SH-SY5Y (cell line): ENCODE data around the gene LENEP.
A peak's percentile ranks its signal among the peaks of the same experiment; 100 is the strongest.

Experiments used
- GATA2 ChIP-seq: IDR thresholded peaks from 2 replicates; pipeline ENCODE4 v1.6.1; 2011; ENCODE audit warnings: mild to moderate bottlenecking, low read depth, low read length
- GATA3 ChIP-seq: IDR thresholded peaks from 2 replicates; pipeline ENCODE4 v1.6.1; 2011; ENCODE audit warnings: low read depth, mild to moderate bottlenecking, low read length, moderate library complexity

The LENEP gene

DNA sequence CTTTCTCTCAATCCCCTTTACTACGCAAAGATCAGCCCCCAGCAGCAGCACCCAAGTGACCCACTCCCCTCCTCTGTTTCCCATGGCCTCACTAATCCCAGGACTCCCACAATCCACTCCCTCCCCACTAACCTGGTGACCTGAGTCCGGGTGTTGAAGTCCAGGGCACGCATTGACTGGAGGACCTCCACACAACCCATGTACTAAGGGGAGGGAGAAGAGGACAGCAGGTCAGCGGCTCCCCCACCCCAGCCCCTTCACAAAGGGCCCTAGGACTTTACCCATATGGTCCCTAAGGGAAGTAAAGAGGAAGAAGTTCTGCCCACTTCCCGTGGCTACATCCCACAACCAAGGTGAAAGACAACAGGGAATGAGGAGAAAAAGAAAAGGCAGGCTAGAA lies 24.1 kb upstream of the LENEP start:
- TF ChIP-seq GATA3 = no peak
- TF ChIP-seq GATA2 = no peak

DNA sequence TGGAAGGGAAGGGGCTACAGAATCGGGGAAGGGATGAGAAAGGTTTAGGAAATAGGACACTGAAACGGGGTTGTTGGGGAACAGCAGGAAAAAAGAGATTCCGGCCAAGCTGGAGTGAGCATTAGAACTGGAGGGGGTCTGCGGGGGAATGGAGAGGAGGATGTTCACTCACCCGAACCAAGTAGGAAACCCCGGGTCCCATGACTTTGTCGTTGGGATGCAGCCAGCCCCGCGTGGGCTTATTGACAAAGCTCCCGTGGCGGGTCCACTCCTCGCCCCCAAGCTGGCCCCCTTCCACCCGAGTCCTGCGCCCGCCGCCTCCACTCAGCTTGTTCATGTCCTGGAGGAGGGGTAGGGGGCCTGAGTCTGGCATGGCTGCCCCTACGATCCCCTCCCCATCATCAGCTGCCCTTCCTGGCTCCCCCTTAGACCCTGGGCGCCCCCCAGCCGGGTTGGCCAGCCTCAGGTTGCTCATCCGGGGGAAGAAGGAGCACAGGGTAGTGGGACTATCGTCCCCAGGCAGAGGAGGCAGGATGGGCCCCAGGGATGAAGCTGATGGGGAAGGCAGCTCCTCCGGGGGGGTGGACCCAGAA lies 23.4 kb upstream of the LENEP start:
- TF ChIP-seq GATA2 = no peak
- TF ChIP-seq GATA3 = no peak

- TF ChIP-seq GATA2 = no peak
- no peak for TF ChIP-seq GATA3
These were observed 22.6 kb upstream of the LENEP start, which contains the start of gene SHC1 for GRCh38 chr1:154970631-154971340. TSS of gene SHC1 (minus strand) at chr1:154970747. CDS start at chr1:154970526, 221 bp downstream.

DNA sequence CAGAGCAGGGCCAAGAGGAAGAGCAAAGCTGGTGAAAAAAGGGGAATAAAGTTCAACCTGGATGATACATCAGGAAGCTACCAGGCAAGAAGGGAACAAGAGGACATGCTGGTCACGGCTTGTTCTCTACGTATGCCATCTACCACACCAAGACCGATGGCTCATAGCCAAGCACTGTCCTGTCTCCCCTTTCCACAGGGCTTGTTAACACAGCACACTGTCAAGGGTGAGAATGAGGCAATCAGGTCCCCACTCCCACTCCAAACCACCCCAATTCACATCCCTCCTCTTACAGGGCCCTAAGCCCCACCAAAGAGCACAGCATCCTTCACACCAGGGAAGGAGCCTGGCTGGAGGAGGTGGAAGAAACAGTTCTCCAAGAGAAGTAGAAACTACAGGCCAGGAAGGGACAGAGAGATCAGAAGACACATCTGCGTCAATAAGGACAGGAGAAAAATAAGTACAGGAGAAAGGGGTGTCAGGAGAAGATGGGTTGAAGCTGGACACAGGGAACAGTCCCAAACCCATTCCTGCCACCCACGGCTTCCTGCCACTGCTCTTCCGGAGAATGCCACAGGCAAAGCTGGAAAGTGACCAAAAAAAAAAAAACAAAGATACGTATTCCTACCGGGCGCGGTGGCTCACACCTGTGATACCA lies 21.9 kb upstream of the LENEP start:
- TF ChIP-seq GATA3 (no peak), GATA2 (no peak)

GRCh38 chr1:154972213-154972516 lies 21.2 kb upstream of the LENEP start:
- no peak for TF ChIP-seq GATA2
- no peak for TF ChIP-seq GATA3

DNA sequence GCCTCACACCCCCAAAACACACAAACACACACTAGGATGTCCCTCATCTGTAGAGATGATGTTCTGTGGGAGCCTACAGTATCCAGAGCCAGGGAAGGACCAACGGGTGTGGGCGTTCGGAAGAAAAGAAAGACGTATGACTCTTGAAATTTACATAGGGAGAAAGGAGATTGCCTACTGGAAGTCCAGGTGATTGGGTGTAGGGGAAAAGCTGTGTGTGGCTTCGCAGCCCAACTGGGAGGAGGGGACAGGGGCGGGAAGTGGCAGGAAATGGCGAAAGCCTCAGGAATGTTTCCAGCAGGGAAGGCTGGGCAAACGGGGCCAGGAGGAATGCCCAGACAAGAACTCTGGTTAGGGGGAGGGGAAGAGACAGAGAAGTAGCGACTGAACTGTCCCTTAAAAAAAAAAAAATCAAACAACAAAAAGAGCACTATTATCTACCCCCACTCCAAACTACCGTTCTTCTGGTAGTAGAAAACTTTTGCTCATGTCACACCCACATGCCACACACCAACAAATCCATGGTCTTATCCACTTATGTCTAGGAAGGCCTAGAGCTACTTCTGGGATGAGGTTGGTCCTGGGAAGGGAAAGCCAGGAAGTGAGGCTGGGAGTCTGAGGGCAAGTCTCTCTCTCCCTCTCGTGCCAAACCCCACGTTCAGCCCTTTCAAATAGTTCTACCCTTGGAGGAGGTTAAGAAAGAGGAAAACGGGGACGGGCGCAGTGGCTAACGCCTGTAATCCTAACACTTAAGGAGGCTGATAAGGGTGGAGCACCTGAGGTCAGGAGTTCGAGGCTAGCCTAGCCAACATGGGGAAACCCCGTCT lies 20.7 kb upstream of the LENEP start:
- TF ChIP-seq GATA2 = no peak
- no peak for TF ChIP-seq GATA3

GRCh38 chr1:154973344-154974101 lies 19.9 kb upstream of the LENEP start:
- peak; percentile 82 for TF ChIP-seq GATA2
- TF ChIP-seq GATA3 = no peak

DNA sequence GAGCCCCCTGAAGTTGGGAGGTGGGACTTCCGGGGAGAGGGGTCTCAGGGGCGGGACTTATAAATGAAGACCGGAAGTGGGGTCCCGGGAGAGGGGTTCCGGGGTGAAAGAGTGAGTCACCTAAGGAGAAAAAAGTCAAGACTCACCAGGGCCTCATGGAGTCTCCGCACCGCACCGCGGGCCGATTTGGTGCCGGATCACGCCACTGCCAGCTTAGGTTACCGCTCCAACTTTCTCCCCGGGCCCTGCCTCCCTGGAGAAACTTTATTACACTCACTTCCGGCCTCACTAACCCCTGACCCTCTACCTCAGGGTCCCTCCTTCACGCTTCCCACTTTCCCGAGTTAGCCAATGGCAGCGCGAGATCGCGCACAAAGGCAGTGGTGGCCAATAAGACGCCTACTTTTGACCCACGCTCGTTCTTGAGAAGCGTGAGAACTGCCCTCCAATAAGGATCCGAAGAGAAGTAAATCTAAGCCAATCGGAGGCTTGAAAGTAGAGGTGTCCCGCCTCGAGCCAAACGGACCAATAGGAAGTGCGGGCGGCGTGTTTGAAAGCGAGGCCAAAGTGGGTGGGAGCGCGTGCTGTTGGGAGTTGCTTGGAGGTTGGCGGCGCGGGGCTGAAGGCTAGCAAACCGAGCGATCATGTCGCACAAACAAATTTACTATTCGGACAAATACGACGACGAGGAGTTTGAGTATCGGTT lies 19.1 kb upstream of the LENEP start, which contains the start of gene CKS1B:
CKS1B (plus strand) TSS at position 580 of the 706 bp plus-strand sequence; CDS start at position 645, 65 bp downstream.
- no peak for TF ChIP-seq GATA2
- TF ChIP-seq GATA3 = no peak

GRCh38 chr1:154974808-154975408 lies 18.5 kb upstream of the LENEP start:
- no peak for TF ChIP-seq GATA2
- TF ChIP-seq GATA3 = no peak

DNA sequence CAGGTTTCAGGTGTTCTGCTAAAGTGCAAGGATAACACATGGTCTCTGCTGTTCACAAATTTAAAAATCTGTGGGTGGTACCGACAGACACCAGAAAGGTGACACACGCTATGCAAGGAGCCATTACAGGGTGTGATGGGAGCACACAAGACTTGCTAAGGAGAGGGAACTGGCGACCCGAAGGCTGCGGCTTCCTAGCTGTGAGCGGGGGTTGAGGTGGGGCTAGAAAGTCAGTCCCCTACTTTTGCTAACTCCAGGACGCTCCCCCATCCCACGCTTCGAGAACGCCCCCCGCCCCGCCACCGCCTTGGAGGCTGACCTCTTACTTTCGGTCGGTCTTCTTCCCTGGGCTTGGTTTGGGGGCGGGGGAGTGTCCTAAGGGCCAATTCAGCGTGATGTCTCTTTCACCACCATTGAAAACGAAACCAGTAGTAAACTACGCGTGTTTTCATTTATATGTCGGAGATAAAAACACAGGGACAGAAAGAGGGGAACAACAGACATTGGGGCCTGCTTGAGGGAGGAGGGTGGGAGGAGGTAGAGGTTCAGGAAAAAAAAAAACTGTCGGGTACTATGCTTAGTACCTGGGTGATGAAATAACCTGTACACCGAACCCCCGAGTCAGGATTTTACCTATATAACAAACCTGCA lies 17.9 kb upstream of the LENEP start:
- TF ChIP-seq GATA2 (no peak), GATA3 (no peak)

DNA sequence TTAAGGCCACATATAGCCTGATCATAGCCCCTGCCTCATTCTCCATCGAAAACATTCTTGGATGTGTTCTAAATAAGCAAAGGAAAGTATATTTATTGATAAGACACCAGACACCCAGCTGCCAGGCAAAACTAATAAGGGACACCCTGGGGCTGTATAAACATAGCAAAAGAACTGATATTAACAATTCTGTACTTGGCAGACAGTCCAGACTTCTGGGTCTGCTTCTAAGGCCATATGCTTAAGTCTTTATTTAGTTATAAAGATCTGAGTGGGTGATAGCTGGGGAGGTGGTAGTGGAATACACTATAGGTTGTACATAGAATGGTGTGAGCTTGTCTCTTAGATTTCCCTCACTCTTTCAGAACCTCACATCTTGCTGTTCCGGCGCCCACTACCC lies 15.0 kb upstream of the LENEP start:
- TF ChIP-seq GATA3 = no peak
- peak; percentile 76 for TF ChIP-seq GATA2

DNA sequence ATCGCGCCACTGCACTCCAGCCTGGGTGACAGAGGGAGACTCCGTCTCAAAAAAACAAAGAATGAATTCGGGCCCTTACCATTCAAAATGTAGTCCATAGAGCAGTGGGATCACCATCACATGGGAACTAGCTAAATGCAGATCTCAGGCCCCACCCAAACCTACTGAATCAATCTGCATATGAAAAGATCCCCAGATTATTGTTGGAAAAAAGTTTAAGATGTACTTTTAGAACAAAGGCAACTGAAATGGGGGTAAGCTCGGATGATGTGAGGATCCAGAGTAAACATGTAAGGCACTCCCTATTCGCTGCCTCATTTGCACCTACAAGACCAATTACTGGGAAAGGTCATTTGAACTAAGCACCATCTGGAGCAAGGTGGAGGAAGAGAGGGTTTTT lies 11.0 kb upstream of the LENEP start:
- TF ChIP-seq GATA3 = no peak
- TF ChIP-seq GATA2 = no peak
